ENCODE data around the gene OPN3. TPM values are rescaled to one million over a fixed set of nuclear protein-coding genes. Genes with fewer than 3 reads are reported as not detected.

OPN3 gene
- total RNA-seq, 1 experiment from 2014 or later, result 10.0 TPM

DNA sequence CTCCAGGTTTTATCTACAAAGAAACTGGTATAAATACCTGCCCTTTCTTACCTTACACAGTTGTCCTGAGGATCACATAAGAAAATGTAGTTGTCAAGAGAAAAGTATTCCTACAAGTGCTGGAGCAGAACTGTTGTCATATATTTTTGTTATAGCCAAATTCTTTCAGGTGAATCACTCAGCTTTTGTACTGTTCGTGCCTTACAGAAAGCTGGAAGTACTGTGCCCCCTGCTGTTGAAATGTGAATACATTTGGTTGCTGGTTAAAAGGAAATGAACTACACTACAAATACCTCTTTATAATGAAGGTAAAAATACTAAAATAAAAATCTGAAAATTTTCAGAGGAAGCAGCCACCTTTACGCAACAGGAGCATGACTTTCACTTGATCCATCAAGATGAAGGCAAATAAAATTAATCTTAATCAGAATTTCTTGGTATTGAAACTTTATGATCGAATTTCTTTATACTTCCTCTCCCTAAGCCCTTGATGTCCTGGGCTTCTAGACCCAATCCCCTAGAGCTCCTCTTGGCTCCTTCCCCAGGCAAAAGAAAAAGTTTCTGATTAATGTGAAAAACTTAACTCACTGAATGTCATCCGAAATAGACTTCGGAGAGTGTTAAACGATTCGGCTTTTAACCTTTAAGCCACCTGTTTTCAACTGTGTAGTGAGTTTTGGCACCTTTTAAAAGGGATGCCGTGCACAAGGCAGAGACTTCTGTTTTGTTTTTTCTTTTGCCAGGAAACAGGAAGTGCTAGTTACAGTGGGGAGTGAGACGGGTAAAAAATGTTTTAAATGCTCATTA lies 12.5 kb downstream of the OPN3 start:
- no peaks in the 10 kb centered on the region for H3K27me3 ChIP-seq (ENCODE audit: insufficient read depth, low read length)
- no peaks in the 10 kb centered on the region; the same call in 1 of the 2 replicates for H3K79me2 ChIP-seq (ENCODE audit: insufficient read depth, low read length)
- no peak for DNase-seq
- no CpG with 5 or more reads among the region's 9 CpGs for WGBS (ENCODE audit: extremely low coverage, insufficient read length, low lambda C conversion rate)
- Mint-ChIP-seq H3K4me1 (peaks cover 18 to 22% of the 10 kb centered on the region in 2 experiments), H3K27me3 (ENCODE audit: low read depth) (no peaks in the 10 kb centered on the region), H3K27ac (peak overlapping the region in 2 of 3 experiments; percentile 69 to 76; a peak in 3 of 7 replicates), H3K9me3 (no peaks in the 10 kb centered on the region), H3K36me3 (ENCODE audit: insufficient read depth in 1 of 3, low read depth in 3 of 3) (peaks cover 0 to 10% (median 7%) of the 10 kb centered on the region in 3 experiments; a peak in 5 of 7 replicates), H3K4me3 (no peak overlapping the region)
- no peak overlapping the region for H3K14ac ChIP-seq (ENCODE audit: insufficient read depth, low read length)
- no peak overlapping the region for H3K9ac ChIP-seq (ENCODE audit: extremely low read depth, insufficient read length, low read length)
- no peak overlapping the region for H2BK15ac ChIP-seq (ENCODE audit: low read depth, low read length)
- H3K4ac ChIP-seq (ENCODE audit: low read depth, low read length), result no peak overlapping the region
- H3K23me2 ChIP-seq (ENCODE audit: insufficient read length, low read depth, low read length, poor library complexity, severe bottlenecking), result no peaks in the 10 kb centered on the region
- no peak overlapping the region for H3K56ac ChIP-seq (ENCODE audit: insufficient read length, low read depth, low read length)
- no peak overlapping the region for H2BK12ac ChIP-seq (ENCODE audit: insufficient read length, low read depth, low read length)
- TF ChIP-seq, protein P1, sequence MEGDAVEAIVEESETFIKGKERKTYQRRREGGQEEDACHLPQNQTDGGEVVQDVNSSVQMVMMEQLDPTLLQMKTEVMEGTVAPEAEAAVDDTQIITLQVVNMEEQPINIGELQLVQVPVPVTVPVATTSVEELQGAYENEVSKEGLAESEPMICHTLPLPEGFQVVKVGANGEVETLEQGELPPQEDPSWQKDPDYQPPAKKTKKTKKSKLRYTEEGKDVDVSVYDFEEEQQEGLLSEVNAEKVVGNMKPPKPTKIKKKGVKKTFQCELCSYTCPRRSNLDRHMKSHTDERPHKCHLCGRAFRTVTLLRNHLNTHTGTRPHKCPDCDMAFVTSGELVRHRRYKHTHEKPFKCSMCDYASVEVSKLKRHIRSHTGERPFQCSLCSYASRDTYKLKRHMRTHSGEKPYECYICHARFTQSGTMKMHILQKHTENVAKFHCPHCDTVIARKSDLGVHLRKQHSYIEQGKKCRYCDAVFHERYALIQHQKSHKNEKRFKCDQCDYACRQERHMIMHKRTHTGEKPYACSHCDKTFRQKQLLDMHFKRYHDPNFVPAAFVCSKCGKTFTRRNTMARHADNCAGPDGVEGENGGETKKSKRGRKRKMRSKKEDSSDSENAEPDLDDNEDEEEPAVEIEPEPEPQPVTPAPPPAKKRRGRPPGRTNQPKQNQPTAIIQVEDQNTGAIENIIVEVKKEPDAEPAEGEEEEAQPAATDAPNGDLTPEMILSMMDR (conservative IDR thresholded peaks at IDR 0.05), result peak; percentile 66
- no peak overlapping the region for H3K23ac ChIP-seq (ENCODE audit: insufficient read length, low read depth, low read length)
- H2BK20ac ChIP-seq (ENCODE audit: low read depth, low read length, poor library complexity, severe bottlenecking), result no peak overlapping the region
- H3K9me3 ChIP-seq (ENCODE audit: control insufficient read depth, low read depth, low read length), result no peaks in the 10 kb centered on the region
- no peak overlapping the region for H3T11ph ChIP-seq (ENCODE audit: low read length)
- H3K4me2 ChIP-seq (ENCODE audit: insufficient read depth, insufficient read length, low read length), result no peak overlapping the region
- H3K79me1 ChIP-seq (ENCODE audit: insufficient read depth, low read depth, low read length, poor library complexity, severe bottlenecking), result no peaks in the 10 kb centered on the region
- H4K5ac ChIP-seq (ENCODE audit: insufficient read length, low read depth, low read length), result no peak overlapping the region
- no peak overlapping the region for H2AFZ ChIP-seq (ENCODE audit: low read length)
- H3K4me1 ChIP-seq (ENCODE audit: insufficient read depth, low read length), result no peaks in the 10 kb centered on the region; the same call in 1 of the 2 replicates
- no peak overlapping the region for H4K91ac ChIP-seq (ENCODE audit: insufficient read length, low read depth, low read length)
- no peak overlapping the region for H2BK5ac ChIP-seq (ENCODE audit: insufficient read length, low read length)
- no peak overlapping the region for H2BK120ac ChIP-seq (ENCODE audit: low read depth, low read length, poor library complexity, severe bottlenecking)
- H4K20me1 ChIP-seq (ENCODE audit: control insufficient read depth, insufficient read depth, insufficient read length), result no peaks in the 10 kb centered on the region
- no peak overlapping the region for H3K18ac ChIP-seq (ENCODE audit: insufficient read length, low read depth, low read length)
- H3K27ac ChIP-seq (ENCODE audit: insufficient read length, low read depth, low read length), result no peak overlapping the region
- H2AK5ac ChIP-seq (ENCODE audit: insufficient read length, low read length), result no peak overlapping the region
- no peak overlapping the region for H4K8ac ChIP-seq (replicated peaks; ENCODE audit: insufficient read length, low read depth, low read length)

Measured in H9 (cell line).